Thymus (tissue), 11 donors: ENCODE measurements around the gene HEPACAM2. TPM values are rescaled to one million over a fixed set of nuclear protein-coding genes. Genes with fewer than 3 reads are reported as not detected.
A peak's percentile ranks its signal among the peaks of the same experiment; 100 is the strongest.

Source experiments
- DNase-seq, 9 donors: peaks; one replicate each; pipeline ENCODE4 v3.0.0-alpha.2; 2013; ENCODE audit warnings: low spot score in 9 of 9, low read depth in 6 of 9, missing footprints in 1 of 9
- H3K27ac ChIP-seq, 2 donors: one replicate each; pipeline ENCODE4 v1.5.1; 2013; ENCODE audit warnings: control low read depth in 1 of 2, low read depth in 1 of 2, low read length in 1 of 2, mild to moderate bottlenecking in 1 of 2, moderate library complexity in 1 of 2
- H3K27me3 ChIP-seq, 2 donors: one replicate each; pipeline ENCODE4 v1.5.1; 2013; ENCODE audit warnings: low read length in 1 of 2; ENCODE audit not compliant: control insufficient read depth in 2 of 2, insufficient read depth in 1 of 2
- H3K36me3 ChIP-seq, 2 donors: one replicate each; pipeline ENCODE4 v1.5.1; 2013; ENCODE audit warnings: low read length in 1 of 2, mild to moderate bottlenecking in 1 of 2, moderate library complexity in 1 of 2; ENCODE audit not compliant: control insufficient read depth in 2 of 2, insufficient read depth in 2 of 2
- H3K4me1 ChIP-seq, 2 donors: one replicate each; pipeline ENCODE4 v1.5.1; 2013; ENCODE audit warnings: low read length in 2 of 2; ENCODE audit not compliant: control insufficient read depth in 2 of 2, insufficient read depth in 2 of 2
- H3K4me3 ChIP-seq, 2 donors: one replicate each; pipeline ENCODE4 v1.5.1; 2013; ENCODE audit warnings: low read length in 2 of 2, control low read depth in 1 of 2, mild to moderate bottlenecking in 1 of 2
- H3K9me3 ChIP-seq, 2 donors: one replicate each; pipeline ENCODE4 v1.5.1; 2013; ENCODE audit warnings: low read length in 1 of 2, mild to moderate bottlenecking in 1 of 2; ENCODE audit not compliant: control insufficient read depth in 2 of 2, insufficient read depth in 1 of 2
- WGBS: extraction: QIAGEN DNeasy Blood & Tissue Kit; methylation state at CpG from one replicate; pipeline ENCODE4 v1.1.7; 2013; 5-methylcytosine and 5-hydroxymethylcytosine counted together
- polyA plus RNA-seq: library from polyadenylated mRNA; stranded (reverse); fragments of 200-250 nt; gene quantifications from one replicate; pipeline ENCODE4 v1.2.3, GENCODE V29; 2013
- total RNA-seq: library from RNA; stranded (reverse); fragments of 120-200 nt; gene quantifications from one replicate; pipeline ENCODE4 v1.2.4, GENCODE V29; 2013
- donor health status: healthy.

The HEPACAM2 gene
- total and polyA plus RNA-seq, 2 donors = 0.24 to 0.66 TPM

DNA sequence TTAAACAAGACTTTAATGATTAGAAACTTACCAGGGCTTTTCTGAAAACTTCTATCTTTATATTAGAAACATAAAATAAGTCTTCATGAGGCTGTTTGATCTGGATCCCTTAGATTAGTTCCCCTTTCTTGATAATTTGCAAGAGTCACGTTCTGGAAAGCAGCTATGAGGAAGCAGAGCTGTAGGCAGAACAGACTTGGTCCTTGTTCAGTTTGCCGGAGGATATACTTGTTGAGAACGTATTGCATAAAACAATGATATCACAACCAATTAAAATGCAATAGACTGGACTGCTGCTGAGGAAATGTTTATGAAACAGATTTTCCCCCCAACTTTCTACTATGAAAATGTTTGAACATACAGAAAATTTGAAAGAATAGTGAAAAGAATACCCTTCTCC lies 80.9 kb downstream of the HEPACAM2 start:
- Histone ChIP-seq H3K36me3 (peaks cover 16 to 24% of the 10 kb centered on the region in 2 donors), H3K9me3 (no peaks in the 10 kb centered on the region), H3K27ac (no peak overlapping the region), H3K4me3 (no peak overlapping the region), H3K4me1 (peaks cover 0 to 13% of the 10 kb centered on the region in 2 donors), H3K27me3 (no peaks in the 10 kb centered on the region)
- 35% methylated on average over 3 of the region's 3 CpGs for WGBS
- peak in 1 of 9 donors; percentile 6 for DNase-seq

DNA sequence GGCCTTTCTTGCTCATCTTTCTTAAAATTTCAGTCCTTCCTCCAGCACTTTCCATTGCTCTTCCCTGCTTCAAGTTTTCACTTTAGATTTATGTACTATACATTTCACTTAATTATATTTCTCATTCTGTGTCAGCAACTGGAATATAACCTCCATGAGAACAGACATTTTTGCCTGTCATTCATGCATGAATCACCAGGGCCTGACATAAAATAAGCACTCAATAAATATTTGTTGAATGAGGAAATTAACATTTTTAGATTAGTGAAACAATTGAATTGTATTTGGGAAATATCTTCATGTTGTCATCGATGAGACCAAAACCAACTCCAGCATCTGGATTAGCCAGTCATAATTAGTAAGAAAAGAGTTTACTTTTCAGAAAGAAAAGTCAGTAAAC lies 84.1 kb downstream of the HEPACAM2 start:
- H3K27me3 ChIP-seq = no peaks in the 10 kb centered on the region
- no peak overlapping the region for H3K27ac ChIP-seq
- DNase-seq = no peak
- 100% methylated on average over 1 of the region's 1 CpG for whole genome bisulfite sequencing
- peaks cover 0 to 10% of the 10 kb centered on the region in 2 donors for H3K4me1 ChIP-seq
- no peak overlapping the region for H3K4me3 ChIP-seq
- no peaks in the 10 kb centered on the region for H3K9me3 ChIP-seq
- peaks cover 19 to 39% of the 10 kb centered on the region in 2 donors for H3K36me3 ChIP-seq

DNA sequence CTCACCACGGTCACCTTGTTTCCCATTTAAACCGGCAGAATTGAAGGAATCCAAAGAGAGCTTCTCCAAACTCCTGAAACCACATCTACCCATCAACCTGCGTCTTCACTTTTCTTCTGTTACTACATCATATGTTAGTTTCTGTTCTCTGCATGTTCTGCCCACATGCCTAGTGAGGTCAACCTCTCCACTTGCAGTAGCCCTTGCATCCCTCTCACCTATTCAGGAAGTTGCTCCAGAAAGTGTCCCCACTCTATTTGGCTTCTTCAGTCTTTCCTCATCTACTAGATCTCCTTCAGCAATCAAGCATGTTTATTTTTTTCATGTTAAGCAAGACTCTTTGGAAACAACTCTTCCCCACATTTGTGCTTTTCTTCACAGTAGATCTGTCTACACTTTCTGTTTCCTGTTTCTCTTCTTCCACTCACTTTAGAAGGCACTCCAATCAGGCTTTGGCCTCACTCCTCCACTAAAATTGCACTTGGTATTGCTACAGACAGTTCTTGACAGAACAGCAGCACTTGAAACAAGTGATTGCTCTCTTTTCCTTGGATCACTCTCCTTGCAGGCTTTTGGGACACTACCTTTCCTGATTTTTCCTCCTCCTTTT lies 85.6 kb downstream of the HEPACAM2 start:
- no peak overlapping the region for H3K4me3 ChIP-seq
- no peaks in the 10 kb centered on the region for H3K9me3 ChIP-seq
- DNase-seq = no peak
- H3K27ac ChIP-seq = no peak overlapping the region
- H3K27me3 ChIP-seq = no peaks in the 10 kb centered on the region
- H3K4me1 ChIP-seq = no peaks in the 10 kb centered on the region
- WGBS = 98% methylated on average over 3 of the region's 3 CpGs
- peaks cover 19 to 44% of the 10 kb centered on the region in 2 donors for H3K36me3 ChIP-seq

DNA sequence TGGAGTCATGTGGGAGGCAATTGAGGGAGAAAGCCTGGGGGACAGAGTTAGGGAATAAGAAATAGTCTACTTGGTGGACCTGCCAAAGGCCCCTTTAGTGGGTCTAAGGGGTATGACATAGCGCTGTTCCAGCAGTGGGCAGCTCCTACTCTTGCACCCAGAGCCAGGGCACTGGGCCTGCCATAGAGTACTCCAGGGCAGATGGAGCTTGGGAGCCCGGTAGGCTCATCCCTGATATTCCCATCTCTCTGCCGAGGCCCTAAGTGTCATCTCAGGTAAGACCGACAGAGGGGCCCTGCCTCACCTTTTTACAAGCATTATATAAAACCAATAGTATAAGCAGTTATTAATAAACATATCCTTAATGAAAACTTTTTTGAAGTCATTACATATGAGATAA lies 87.7 kb downstream of the HEPACAM2 start:
- no peaks in the 10 kb centered on the region for H3K27me3 ChIP-seq
- H3K27ac ChIP-seq = no peak overlapping the region
- peaks cover 0 to 2% of the 10 kb centered on the region in 2 donors for H3K9me3 ChIP-seq
- DNase-seq = no peak
- H3K4me3 ChIP-seq = no peak overlapping the region
- 97% methylated on average over 4 of the region's 4 CpGs for WGBS
- no peaks in the 10 kb centered on the region for H3K4me1 ChIP-seq
- peaks cover 17 to 43% of the 10 kb centered on the region in 2 donors for H3K36me3 ChIP-seq

Other genes with a start within 250 kb of the HEPACAM2 start
- 49.9 TPM for gene SAMD9, start 108.5 kb downstream of the HEPACAM2 start, total RNA-seq
- 13.9 TPM for gene SAMD9, start 108.5 kb downstream of the HEPACAM2 start, polyA plus RNA-seq
- 38.5 TPM for gene SAMD9L, start 78.1 kb downstream of the HEPACAM2 start, total RNA-seq
- gene SAMD9L, start 78.1 kb downstream of the HEPACAM2 start, polyA plus RNA-seq = 20.3 TPM
- 26.7 TPM for gene VPS50, start 5.9 kb upstream of the HEPACAM2 start, total RNA-seq
- gene VPS50, start 5.9 kb upstream of the HEPACAM2 start, polyA plus RNA-seq = 16.3 TPM